T-helper 17 cell (primary cell): ENCODE measurements around the gene SUMO4. TPM values are rescaled to one million over a fixed set of nuclear protein-coding genes. Genes with fewer than 3 reads are reported as not detected.

Experiments used
- ATAC-seq: fragments of 150-1000 bp; cut with Tn5 transposase; 2 replicates; pipeline ENCODE4 v1.10.0; 2021; ENCODE audit warnings: mild to moderate bottlenecking, moderate library complexity
- DNase-seq, 3 donors: peaks; one replicate each; pipeline versions ENCODE4 v3.0.0 to v3.0.0-alpha.2; 2020 to 2021
- H3K9me3 ChIP-seq: one replicate; pipeline ENCODE4 v1.7.0; 2013; ENCODE audit warnings: low read length, mild to moderate bottlenecking; ENCODE audit not compliant: control insufficient read depth, poor library complexity, severe bottlenecking
- H3K27ac Mint-ChIP-seq: one replicate; pipeline ENCODE4 v1.8.0; 2022; ENCODE audit warnings: mild to moderate bottlenecking, moderate library complexity, mixed read lengths
- H3K27me3 Mint-ChIP-seq: one replicate; pipeline ENCODE4 v1.8.0; 2022; ENCODE audit warnings: mixed read lengths
- H3K36me3 Mint-ChIP-seq: one replicate; pipeline ENCODE4 v1.8.0; 2022; ENCODE audit warnings: low read depth, mixed read lengths
- H3K4me1 Mint-ChIP-seq: one replicate; pipeline ENCODE4 v1.8.0; 2022; ENCODE audit warnings: mild to moderate bottlenecking, mixed read lengths
- H3K4me3 Mint-ChIP-seq: one replicate; pipeline ENCODE4 v1.8.0; 2022; ENCODE audit warnings: mild to moderate bottlenecking, moderate library complexity, mixed read lengths
- total RNA-seq, 4 donors: library from RNA in 2 of 4; stranded (reverse) in 2 of 4; gene quantifications; one replicate each; pipeline ENCODE4 v1.2.3 and lab custom pipeline; 2022 to 2026

SUMO4 gene
- total RNA-seq, 2 donors from 2014 or later, result 9.0 to 11.4 TPM

DNA sequence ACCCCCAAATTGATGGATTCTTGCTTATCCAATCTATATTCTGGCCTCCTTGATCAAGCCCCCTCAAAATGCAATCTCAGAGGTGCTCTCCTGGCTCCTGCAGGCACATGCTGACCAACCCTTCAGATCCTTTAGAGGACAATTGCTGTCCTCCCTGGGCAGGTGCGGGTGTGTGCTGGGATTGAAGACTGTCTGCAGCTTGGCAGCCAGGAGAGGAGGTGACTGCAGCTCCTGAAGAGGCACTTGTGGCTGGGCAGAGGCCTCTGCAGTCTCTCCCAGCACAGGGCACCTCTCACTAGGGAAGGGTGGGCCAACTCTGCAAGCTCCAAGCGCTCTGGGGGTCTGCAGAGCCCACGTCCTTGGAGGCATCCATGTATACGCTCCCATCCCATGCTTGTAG, 28.5 kb downstream of the SUMO4 start:
- Mint-ChIP-seq H3K27ac (no peak overlapping the region), H3K4me1 (peaks cover 9% of the 10 kb centered on the region), H3K36me3 (no peaks in the 10 kb centered on the region), H3K27me3 (no peaks in the 10 kb centered on the region), H3K4me3 (no peak overlapping the region)
- no peaks in the 10 kb centered on the region for H3K9me3 ChIP-seq
- DNase-seq (no peak), ATAC-seq (no peak)

DNA sequence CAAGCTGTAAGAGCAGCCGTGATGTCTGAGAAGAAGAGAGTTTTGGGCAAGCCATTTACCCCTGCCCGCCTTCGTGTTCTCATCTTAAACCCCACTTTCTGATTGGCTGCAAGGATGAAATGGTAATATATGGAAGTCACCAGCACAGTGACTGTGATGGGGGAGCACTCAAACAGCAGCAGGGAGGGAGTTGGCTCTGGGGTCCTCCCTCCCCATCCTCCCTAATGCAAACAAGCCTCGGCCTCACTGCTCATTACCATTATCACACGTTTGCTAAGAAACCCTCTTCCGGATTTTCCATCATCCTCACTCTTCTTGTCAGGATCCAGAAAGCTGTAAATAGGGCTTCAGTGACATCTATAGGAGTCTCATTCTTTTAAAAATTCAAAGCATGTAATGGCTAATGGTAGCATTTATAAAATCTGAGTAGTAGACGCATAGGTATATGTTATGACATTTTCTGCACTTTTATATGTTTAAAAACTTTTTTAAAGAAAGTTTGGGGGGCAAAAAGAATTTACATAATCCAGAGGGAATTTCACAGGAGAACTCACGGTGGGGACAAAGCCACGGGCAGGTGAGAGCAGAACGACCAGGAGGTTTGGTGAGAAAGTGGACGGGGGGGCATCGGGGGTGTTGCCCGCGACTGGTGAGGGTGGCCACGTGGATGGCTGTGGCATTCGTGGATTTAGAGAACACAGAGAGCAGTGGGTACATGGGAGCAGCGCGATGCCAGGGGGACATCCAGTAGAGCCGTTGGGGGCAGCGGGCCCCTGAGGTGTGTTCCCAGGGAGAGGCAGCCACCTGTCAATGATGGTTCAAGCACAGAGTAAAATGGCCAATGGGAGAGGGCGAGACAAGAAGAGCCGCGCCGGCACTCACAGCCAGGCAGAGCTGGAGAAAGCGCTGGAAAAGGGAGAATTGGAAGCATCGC, 29.6 kb downstream of the SUMO4 start:
- Mint-ChIP-seq H3K4me1 (peaks cover 8% of the 10 kb centered on the region), H3K27ac (peak overlapping the region; percentile 85), H3K27me3 (no peaks in the 10 kb centered on the region), H3K36me3 (no peaks in the 10 kb centered on the region), H3K4me3 (no peak overlapping the region)
- no peaks in the 10 kb centered on the region for H3K9me3 ChIP-seq
- ATAC-seq (no peak), DNase-seq (no peak)

DNA sequence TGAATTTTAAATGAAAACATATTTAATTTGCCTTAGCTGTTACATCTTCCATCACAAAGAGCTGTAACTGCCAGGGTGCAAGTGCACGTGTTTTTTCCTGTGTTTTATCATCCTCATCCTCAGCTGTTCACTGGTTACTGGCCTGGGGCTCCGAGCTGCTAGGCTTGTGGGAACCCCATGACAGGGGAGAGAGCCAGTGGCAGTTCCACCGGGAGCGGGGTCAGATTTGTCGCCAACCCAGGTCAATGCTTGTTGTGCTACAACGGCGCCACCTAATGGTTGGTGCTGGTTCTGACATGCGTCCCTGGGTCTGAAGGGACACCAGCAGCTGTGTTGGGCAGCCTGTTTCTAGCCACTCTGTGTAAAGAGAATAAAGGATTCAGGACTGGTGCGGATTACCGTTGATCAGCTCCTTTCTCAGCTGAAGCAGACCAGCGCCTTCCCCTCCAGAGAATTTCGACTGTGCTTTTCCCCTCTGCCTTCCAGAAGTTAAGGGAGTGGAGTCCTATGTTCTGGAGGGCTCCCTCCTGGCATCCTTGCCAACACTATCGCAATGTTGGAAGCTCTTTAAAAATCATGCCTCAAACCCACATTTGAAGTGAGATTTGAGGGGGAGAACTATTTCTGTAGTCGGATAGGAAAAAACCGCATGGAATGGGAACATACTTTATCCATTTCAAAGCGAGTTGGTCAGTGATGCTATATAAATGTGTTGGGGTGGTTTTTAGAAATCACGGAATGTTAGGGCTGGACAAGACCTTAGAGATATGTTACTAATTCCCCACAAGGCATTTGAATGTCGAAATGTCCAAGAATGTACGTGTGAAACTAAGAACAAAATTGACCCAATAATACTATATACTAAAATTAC, 32.1 kb downstream of the SUMO4 start:
- Mint-ChIP-seq H3K4me3 (peak overlapping the region; percentile 71), H3K27ac (no peak overlapping the region), H3K36me3 (no peaks in the 10 kb centered on the region), H3K27me3 (no peaks in the 10 kb centered on the region), H3K4me1 (peaks cover 12% of the 10 kb centered on the region)
- H3K9me3 ChIP-seq, result no peaks in the 10 kb centered on the region
- DNase-seq (peak; percentile 75 to 87 (median 76)), ATAC-seq (peak; percentile 93)

DNA sequence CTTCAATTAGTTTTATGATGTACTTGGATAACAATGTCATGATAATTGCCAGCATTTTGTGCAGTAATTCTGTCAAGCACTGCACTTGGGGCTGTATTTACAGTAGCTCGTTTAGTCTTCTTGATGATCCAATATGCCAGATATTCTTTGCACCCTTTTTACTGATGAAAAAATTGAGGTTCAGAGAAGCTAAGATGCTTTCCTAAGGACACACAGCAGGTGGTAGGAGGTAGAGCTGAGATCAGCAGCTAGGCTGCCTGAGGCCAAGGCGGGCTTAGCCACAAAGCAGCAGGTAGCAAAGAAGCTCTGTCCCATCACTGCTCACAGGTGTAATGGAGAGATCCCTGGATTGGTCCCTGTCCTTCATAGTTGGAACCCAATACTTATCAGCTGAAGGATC, 33.3 kb downstream of the SUMO4 start:
- no peak for ATAC-seq
- no peaks in the 10 kb centered on the region for H3K9me3 ChIP-seq
- Mint-ChIP-seq H3K4me3 (no peak overlapping the region), H3K27me3 (no peaks in the 10 kb centered on the region), H3K27ac (no peak overlapping the region), H3K4me1 (peaks cover 22% of the 10 kb centered on the region), H3K36me3 (no peaks in the 10 kb centered on the region)
- no peak for DNase-seq

DNA sequence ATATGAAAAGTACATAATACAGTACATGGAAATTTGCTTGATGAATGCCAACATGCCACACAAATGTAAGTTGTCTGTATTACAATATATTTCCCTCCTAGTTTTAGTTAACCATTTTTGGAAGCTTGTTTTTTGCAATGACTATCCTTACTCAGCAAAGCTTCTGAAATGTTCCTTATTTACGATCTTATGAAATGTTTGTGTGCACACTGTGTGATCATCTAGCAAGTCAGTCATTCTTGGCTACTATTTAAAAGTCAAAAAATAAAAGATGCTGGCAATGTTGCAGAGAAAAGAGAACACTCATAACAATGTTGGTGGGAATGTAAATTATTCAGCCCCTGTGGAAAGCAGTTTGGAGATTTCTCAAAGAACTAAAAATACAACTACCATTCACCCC, 33.8 kb downstream of the SUMO4 start:
- no peak for ATAC-seq
- H3K4me3 Mint-ChIP-seq, result no peak overlapping the region
- H3K4me1 Mint-ChIP-seq, result peaks cover 24% of the 10 kb centered on the region
- H3K9me3 ChIP-seq, result no peaks in the 10 kb centered on the region
- no peaks in the 10 kb centered on the region for H3K27me3 Mint-ChIP-seq
- DNase-seq, result no peak
- H3K27ac Mint-ChIP-seq, result no peak overlapping the region
- no peaks in the 10 kb centered on the region for H3K36me3 Mint-ChIP-seq

DNA sequence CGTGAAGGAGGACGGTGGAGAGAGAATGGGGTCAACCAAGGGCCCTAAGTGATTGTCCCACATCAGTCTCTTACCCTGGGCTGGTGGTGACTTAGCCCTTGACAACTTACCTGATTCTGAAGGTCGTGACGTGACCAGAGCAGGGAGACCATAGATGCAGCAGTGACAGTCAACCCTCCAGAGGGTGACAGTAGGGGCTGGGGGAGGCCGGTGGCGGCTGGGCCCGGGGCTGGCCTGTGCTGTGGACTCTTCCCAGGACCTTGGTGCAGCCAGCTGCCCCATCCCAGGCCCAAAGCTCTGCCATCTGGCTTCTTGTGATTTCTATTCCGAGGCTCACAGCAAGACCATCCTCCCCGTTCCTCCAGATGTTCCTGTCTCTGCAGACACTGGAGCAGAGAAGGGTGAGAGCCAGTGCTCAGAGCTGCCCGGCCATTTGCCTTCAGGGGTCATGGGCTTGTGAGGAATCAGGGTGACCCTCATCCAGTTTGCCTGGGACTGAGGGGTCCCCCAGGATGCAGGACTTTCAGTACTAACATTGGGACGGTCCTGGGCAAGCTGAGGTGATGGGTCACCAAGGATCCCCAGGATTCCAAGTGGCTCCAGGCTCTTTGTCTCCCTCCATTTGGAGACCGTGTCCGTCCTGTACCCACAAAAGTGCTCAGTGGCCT, 36.0 kb downstream of the SUMO4 start:
- no peaks in the 10 kb centered on the region for H3K27me3 Mint-ChIP-seq
- peaks cover 31% of the 10 kb centered on the region for H3K4me1 Mint-ChIP-seq
- no peak overlapping the region for H3K27ac Mint-ChIP-seq
- H3K4me3 Mint-ChIP-seq, result no peak overlapping the region
- ATAC-seq (no peak), DNase-seq (no peak)
- no peaks in the 10 kb centered on the region for H3K36me3 Mint-ChIP-seq
- H3K9me3 ChIP-seq, result no peaks in the 10 kb centered on the region

DNA sequence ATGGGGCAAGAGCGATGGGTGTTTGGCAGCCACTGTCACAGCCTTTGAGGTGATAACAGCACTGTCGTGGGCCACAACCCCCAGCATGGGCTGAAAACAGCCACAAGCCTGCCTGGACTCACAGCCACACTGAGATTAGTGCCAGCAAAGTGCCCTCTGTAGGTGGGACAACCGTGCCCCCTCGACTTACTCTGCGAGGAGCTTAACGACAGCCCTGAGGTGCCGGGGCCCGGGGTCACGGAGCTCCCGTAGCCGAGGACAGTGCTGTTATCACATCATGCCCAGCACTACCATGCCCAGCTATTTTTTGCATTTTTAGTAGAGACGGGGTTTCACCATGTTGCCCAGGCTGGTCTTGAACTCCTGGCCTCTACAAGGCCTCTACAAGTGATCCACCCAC, 36.6 kb downstream of the SUMO4 start:
- no peak for ATAC-seq
- Mint-ChIP-seq H3K27me3 (no peaks in the 10 kb centered on the region), H3K4me1 (peaks cover 31% of the 10 kb centered on the region), H3K4me3 (no peak overlapping the region), H3K27ac (no peak overlapping the region), H3K36me3 (no peaks in the 10 kb centered on the region)
- H3K9me3 ChIP-seq, result no peaks in the 10 kb centered on the region
- DNase-seq, result no peak

DNA sequence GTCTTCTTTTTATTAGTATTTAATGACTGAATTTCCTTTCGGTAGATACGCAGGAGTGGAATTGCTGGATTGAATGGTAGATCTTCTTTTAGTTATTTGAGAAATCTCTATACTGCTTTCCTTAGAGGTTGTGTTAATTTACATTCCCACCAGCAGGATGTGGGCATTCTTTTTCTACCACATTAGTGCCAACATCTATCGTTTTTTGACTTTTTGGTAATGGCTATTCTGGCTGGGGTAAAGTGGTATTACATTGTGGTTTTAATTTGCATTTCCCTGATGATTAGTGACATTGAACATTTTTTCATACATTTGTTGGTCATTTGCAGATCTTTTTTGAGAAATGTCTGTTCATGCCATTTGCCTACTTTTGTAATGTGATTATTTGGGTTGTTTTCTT, 37.1 kb downstream of the SUMO4 start:
- ATAC-seq (no peak), DNase-seq (no peak)
- H3K9me3 ChIP-seq, result no peaks in the 10 kb centered on the region
- Mint-ChIP-seq H3K27me3 (no peaks in the 10 kb centered on the region), H3K4me3 (no peak overlapping the region), H3K4me1 (peaks cover 29% of the 10 kb centered on the region), H3K27ac (no peak overlapping the region), H3K36me3 (no peaks in the 10 kb centered on the region)

DNA sequence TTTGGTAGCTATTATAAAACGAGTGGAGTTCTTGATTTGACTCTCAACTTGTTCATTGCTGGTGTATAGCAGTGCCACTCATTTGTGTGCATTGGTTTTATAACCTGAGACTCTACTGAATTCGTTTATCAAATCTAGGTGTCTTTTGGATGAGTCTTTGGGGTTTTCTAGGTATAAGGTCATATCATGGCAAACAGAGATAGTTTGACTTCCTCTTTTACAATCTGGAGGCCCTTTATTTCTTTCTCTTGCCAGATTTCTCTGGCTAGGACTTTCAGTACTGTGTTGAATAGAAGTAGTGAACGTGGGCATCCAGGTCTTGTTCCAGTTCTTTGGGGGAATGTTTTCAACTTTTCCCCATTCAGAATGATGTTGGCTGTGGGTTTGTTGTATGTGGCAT, 38.8 kb downstream of the SUMO4 start:
- H3K27me3 Mint-ChIP-seq, result no peaks in the 10 kb centered on the region
- H3K4me3 Mint-ChIP-seq, result no peak overlapping the region
- no peaks in the 10 kb centered on the region for H3K9me3 ChIP-seq
- no peak for ATAC-seq
- DNase-seq, result no peak
- H3K4me1 Mint-ChIP-seq, result peaks cover 38% of the 10 kb centered on the region
- H3K36me3 Mint-ChIP-seq, result no peaks in the 10 kb centered on the region
- H3K27ac Mint-ChIP-seq, result peak overlapping the region; percentile 54

DNA sequence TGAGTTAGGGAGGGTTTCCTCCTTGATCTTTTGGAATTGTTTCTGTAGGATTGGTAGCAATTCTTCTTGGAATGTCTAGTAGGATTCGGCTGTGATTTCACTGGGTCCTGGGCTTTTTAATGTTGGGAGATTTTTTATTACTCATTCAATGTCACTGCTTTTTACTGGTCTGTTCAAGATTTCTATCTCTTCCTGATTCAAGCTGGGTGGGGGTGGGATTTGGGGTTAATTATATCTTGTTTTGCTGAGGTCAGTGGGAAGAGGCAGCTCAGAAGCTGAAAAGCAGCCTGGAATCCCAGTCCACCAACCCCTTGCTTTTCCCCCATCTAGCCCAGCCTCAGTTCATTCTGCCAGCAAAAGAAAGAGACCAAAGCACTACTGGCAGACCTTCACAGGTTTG, 39.6 kb downstream of the SUMO4 start:
- H3K4me3 Mint-ChIP-seq, result no peak overlapping the region
- H3K4me1 Mint-ChIP-seq, result peaks cover 38% of the 10 kb centered on the region
- H3K9me3 ChIP-seq, result no peaks in the 10 kb centered on the region
- no peaks in the 10 kb centered on the region for H3K36me3 Mint-ChIP-seq
- DNase-seq (no peak), ATAC-seq (no peak)
- H3K27ac Mint-ChIP-seq, result no peak overlapping the region
- H3K27me3 Mint-ChIP-seq, result no peaks in the 10 kb centered on the region

DNA sequence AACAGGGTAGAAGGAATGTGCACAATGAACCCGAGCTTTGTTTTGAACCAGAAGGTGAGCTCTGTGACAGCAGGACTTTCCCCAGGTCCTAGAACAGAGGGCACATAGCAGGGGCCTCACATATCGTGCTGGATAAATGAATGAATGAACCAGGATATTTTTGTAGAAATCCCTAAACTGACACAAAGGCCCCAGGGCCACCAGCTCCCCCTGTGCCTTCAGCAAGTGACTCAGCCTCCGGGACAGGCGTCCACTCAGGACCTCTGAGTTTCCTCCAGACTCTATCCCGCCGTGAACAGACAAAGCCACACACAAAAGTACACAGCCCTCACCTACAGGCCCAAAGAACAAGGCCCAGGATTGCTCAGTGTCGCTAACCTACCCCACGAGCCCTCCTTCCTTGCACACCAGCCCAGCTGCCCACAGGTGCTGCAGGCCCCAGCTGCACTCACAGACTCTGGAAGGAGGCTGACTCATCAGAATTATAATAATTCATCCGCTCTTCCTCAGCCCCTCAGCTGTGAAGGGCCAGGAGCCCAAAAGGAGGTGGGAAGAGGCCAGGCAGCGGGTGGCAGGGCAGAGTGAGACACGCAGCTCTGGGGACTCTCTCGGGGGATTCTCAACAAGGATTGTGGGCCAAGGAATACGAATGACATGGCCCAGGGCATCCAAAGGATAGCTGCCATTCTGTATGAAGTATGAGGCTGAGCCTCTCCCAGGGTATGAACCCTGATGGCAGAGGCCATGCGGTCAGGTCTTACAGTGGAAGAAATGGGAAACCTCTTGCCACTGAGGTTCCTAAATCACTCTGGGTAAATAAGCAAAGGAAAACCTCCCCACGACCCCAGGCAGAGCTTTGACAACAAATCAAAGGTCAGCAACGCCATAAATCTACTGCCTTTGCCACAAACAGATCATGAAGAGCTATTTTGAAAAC, 40.9 kb downstream of the SUMO4 start:
- ATAC-seq (no peak), DNase-seq (no peak)
- H3K36me3 Mint-ChIP-seq, result no peaks in the 10 kb centered on the region
- H3K27me3 Mint-ChIP-seq, result no peaks in the 10 kb centered on the region
- H3K9me3 ChIP-seq, result no peaks in the 10 kb centered on the region
- H3K4me1 Mint-ChIP-seq, result peaks cover 44% of the 10 kb centered on the region
- no peak overlapping the region for H3K4me3 Mint-ChIP-seq
- H3K27ac Mint-ChIP-seq, result peak overlapping the region; percentile 75

DNA sequence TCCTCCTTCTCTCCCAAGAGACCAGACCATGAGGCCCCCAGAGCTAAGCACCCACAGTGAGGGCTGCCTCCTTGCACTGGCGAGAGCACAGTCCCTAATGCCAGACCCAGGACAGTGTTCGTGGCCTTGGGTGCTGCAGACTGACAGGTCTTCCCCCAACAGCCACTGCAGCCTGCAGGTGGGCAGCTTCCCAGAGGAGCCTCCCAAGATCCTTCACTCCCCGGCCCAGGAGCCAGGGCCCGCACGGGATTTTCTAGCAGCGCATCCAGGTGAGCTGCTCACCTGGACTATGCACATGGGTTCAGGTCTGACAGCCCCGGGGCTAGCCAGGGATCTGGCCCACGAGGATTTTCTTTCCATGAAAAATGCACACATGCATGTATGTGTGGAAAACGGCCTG, 41.7 kb downstream of the SUMO4 start:
- H3K4me3 Mint-ChIP-seq, result no peak overlapping the region
- no peaks in the 10 kb centered on the region for H3K9me3 ChIP-seq
- H3K36me3 Mint-ChIP-seq, result no peaks in the 10 kb centered on the region
- no peak for DNase-seq
- H3K4me1 Mint-ChIP-seq, result peaks cover 49% of the 10 kb centered on the region
- H3K27ac Mint-ChIP-seq, result peak overlapping the region; percentile 75
- no peaks in the 10 kb centered on the region for H3K27me3 Mint-ChIP-seq
- no peak for ATAC-seq
